Suppressor macrophage treated with lipopolysaccharide for 4 hours (primary cell): ENCODE data around the gene SELL.
"Not testable (repeated sequence)": the region's sequence is repeated elsewhere in the genome, so short reads cannot be mapped to it uniquely, and the experiment has no call there.

ENCODE experiments used
- DNase-seq: peaks from one replicate; pipeline ENCODE4 v3.0.0-alpha.2; 2020

The SELL gene

DNA sequence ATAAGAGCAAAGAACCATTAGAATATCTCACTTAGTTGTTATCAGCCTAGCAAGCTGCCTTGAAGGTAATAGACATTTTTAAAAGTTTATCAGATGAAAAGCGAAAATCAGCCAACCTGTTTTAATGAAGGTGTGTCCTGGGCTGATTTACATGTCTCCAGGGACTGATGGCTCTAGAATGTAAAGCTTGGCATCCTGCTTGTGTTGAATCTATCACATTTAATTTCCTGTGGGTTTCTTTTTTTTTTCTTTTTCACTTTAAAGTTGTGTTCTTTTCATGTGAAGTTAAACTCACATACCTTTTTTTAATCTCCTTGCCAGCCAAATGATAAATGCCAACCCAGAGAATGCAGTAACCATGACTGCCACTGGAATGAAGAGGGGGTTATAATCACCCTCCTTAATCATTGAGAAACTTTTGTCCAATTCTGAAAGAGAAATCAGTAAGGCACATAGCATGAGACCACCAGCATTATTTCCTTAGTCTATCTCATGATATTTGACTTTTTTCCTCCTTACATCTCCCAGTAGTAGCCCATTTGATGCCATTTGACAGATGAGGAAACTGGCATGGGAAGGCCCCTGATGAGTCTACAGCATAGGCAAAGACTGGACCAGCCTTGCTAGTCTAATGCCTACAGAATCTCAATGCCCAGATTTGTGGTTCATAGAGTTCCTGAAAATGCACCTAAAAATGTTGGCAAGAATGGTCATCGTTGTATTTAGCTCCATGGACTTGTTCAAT lies 10.0 kb downstream of the SELL start:
- DNase-seq = peak; percentile 29

DNA sequence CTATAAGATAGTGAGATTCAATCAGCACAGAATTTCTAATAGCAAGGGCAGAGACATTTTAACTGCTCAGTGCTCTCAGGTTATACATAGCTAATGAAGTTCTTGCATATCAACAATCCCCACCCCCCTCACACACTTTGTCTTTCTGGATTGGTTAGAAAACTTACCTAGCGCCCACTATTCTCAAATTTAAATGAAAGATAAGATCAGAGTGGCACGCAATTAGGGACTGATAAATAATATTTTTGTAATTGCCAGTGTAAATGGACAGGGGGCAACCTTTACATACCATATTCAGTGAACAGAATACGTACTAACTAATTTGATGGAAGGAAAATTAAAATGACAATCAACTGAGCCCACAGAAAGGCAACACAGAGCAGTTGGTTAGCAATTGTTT lies 11.7 kb downstream of the SELL start:
- no peak for DNase-seq

GRCh38 chr1:169698976-169699375 lies 12.4 kb downstream of the SELL start:
- no peak for DNase-seq

DNA sequence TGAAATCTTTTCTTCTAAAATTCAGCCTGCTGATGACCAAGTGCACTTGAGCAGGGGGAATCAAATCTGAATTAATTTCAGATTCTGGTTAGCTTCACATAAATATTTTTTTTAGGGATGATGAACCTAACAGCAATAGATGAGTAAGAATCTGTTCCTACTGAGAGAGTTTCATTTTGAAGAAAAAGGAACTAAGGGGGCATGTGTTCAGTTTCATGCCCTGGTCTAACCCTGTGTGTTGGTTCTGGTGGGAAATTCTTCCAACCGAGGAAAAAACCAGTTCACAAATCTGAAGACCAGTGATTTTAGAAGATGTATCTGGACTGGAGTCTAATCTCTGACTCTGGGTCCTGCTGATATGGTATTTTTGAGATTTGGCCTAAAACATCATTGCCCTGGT lies 13.7 kb downstream of the SELL start:
- DNase-seq = peak; percentile 83

- DNase-seq = peak; percentile 32
Measured at GRCh38 chr1:169696273-169697100, 14.9 kb downstream of the SELL start.

GRCh38 chr1:169694304-169695075 lies 16.9 kb downstream of the SELL start:
- DNase-seq = no peak

- DNase-seq = peak; percentile 25
Measured at GRCh38 chr1:169692756-169693460, 18.5 kb downstream of the SELL start.

DNA sequence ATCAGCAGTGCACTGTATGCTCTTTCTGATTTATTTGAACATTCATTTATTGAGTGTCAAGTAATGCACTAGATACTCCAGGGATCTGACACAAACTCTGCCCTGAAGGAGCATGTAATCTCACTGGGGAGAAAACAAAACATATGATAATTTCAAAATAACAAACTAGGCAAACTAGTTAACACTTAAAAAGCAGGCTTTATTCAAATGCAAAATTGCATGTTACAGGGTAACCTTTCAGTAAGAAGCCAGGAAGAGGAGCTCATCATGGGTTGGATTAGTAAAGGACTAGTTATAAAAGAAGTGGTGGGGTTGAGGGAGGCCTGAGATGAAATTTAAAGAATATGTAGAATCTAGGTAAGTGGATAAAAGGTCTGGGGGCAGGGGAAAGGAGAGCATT lies 20.9 kb downstream of the SELL start:
- no peak for DNase-seq

- no peak for DNase-seq
Measured at GRCh38 chr1:169689395-169689794, 22.0 kb downstream of the SELL start.

DNA sequence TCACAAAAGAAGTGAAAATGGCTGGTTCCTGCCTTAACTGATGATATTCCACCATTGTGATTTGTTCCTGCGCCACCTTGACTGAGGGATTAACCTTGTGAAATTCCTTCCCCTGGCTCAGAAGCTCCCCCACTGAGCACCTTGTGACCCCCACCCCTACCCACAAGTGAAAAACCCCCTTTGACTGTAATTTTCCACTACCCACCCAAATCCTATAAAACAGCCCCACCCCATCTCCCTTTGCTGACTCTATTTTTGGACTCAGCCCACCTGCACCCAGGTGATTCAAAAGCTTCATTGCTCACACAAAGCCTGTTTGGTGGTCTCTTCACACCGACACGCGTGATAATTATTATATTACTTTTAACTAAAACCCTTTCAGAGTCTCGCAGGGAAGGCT lies 23.0 kb downstream of the SELL start:
- not testable (repeated sequence) for DNase-seq

- no peak for DNase-seq
Measured at GRCh38 chr1:169683661-169684060, 27.8 kb downstream of the SELL start.

DNA sequence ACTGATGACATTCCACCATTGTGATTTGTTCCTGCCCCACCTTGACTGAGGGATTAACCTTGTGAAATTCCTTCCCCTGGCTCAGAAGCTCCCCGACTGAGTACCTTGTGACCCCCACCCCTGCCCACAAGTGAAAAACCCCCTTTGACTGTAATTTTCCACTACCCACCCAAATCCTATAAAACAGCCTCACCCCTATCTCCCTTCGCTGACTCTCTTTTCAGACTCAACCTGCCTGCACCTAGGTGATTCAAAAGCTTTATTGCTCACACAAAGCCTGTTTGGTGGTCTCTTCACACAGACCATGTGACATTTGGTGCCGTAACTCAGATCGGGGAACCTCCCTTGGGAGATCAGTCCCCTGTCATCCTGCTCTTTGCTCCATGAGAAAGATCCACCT lies 28.3 kb downstream of the SELL start:
- not testable (repeated sequence) for DNase-seq

DNA sequence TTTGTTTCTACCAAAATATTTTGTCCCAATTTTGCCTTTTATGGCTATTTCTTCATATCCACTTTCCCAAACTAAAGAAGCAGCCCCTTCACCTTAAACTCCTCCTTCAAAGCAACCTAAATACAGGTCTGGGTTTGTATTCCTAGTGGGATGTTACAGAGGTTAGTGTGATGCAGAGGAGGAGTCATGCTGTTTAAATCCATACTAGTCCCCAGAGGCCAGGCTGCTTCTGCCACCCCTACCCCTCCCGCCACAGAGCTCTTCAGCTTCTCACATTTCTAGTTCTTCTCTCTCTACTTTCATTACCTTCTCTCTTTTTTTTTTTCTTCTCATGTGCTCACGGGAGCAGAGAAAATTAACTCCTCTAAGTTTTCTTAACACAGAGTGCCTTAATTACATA lies 29.3 kb downstream of the SELL start:
- DNase-seq = no peak

- DNase-seq = no peak
Measured at GRCh38 chr1:169681140-169681539, 30.3 kb downstream of the SELL start.

- DNase-seq = no peak
Measured at GRCh38 chr1:169680377-169681019, 30.9 kb downstream of the SELL start.

- no peak for DNase-seq
Measured at GRCh38 chr1:169679692-169680091, 31.7 kb downstream of the SELL start.

DNA sequence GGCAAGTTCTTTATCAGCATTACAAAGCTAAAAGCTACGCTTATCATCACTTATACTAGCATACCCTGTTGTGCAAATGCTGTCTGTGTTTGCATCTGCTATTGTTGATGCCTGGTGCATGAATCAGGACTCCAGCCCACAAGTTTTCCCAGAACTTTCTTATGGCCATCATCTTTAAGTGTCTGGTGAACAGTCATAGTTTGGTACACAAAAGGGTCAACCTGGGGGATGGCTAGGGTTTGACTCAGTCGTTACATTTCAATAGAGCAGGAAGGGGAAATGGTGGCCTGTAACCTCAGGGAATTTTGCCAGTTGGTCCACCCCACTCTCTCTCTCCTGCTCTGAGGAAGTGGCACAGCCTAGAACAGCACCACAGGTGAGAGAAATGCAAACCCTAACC lies 35.4 kb downstream of the SELL start:
- DNase-seq = no peak

DNA sequence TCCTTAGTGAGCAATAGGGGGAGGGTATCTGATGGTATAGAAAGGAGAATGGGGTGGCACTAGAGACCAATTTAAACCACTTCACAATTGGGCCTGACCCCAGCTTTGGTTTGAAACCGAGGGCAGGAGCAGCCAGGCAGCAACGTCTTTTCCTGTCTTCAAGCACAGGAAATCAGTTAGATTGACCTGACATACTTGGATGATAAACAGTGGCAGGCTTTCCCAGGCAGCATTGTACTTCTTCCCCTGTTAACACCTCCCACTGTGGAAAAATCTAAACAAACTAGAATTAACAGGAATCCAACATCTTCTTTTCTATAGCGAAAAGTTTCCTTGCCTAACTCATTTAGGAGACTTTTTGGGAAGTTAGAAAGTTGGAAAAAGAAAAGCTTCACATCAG lies 40.6 kb downstream of the SELL start:
- DNase-seq = no peak

GRCh38 chr1:169670244-169670643 lies 41.2 kb downstream of the SELL start:
- not testable (repeated sequence) for DNase-seq

GRCh38 chr1:169667699-169668596 lies 43.5 kb downstream of the SELL start:
- DNase-seq = peak; percentile 35

DNA sequence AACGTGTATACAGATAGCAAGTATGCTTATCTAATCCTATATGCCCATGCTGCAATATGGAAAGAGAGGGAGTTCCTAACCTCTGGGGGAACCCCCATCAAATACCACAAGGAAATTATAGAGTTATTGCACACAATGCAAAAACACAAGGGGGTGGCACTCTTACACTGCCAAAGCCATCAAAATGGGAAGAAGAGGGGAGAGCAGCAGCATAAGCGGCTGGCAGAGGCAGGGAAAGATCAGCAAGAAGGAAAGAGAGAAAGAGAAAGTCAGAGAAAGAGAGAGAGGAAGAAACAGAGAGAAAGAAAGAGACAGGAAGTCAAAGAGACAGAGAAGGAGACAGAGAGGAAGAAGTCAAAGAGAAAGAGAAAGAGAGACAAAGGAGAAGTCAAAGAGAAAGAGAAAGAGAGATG lies 44.2 kb downstream of the SELL start:
- peak; percentile 53 for DNase-seq
